ENCODE data around the gene ZNF513. TPM values are rescaled to one million over a fixed set of nuclear protein-coding genes. Genes with fewer than 3 reads are reported as not detected.

Gene ZNF513
- total RNA-seq, 1 donor from 2014 or later: 17.4 TPM

DNA sequence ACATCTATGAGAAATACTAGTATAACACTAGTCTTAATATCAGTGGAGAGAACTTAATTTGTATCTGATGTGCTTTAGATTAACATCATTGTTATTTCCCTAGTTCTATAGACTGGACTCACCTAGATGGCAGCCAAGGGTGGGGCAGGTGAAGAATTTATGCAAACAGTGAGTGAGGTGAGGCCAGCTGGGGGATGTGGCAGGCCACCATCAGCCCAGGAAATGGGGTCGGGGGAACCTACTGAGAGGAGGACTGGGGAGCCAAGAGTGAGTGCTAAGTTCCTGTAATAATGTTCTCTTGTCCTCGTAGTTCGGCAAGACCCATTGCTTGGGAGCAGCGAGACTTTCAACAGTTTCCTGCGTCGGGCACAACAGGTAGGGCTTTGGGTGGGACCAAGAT lies 7.6 kb downstream of the ZNF513 start:
- Histone ChIP-seq H3K4me1 (peaks cover 36% of the 10 kb centered on the region), H3K27me3 (no peaks in the 10 kb centered on the region), H3K4me3 (no peak overlapping the region), H3K27ac (no peak overlapping the region), H3K36me3 (peaks cover 0 to 55% of the 10 kb centered on the region in 2 donors), H3K9me3 (no peaks in the 10 kb centered on the region)
- DNase-seq (ENCODE audit: extremely low spot score in 2 of 2): no peak
- intact Hi-C loops (cut with DNase I): no loop called here
- TF ChIP-seq POLR2AphosphoS5 (IDR thresholded peaks at IDR 0.05; ENCODE audit: insufficient read depth in 1 of 2, low read depth in 1 of 2): no peak
- TF ChIP-seq POLR2A (IDR thresholded peaks at IDR 0.05): no peak
- no peak for TF ChIP-seq CTCF (IDR thresholded peaks at IDR 0.05)

GRCh38 chr2:27370816-27371620 lies 9.5 kb downstream of the ZNF513 start:
- TF ChIP-seq CTCF (IDR thresholded peaks at IDR 0.05): no peak
- no peak for TF ChIP-seq POLR2A (IDR thresholded peaks at IDR 0.05)
- no peak for TF ChIP-seq POLR2AphosphoS5 (IDR thresholded peaks at IDR 0.05; ENCODE audit: insufficient read depth in 1 of 2, low read depth in 1 of 2)
- no peak for DNase-seq (ENCODE audit: extremely low spot score in 2 of 2)
- intact Hi-C loops (cut with DNase I): no loop called here
- peak overlapping the region; percentile 83 for H3K27ac ChIP-seq
- peaks cover 0 to 55% of the 10 kb centered on the region in 2 donors for H3K36me3 ChIP-seq
- peaks cover 36% of the 10 kb centered on the region for H3K4me1 ChIP-seq
- H3K9me3 ChIP-seq: no peaks in the 10 kb centered on the region
- no peaks in the 10 kb centered on the region for H3K27me3 ChIP-seq
- H3K4me3 ChIP-seq: peak overlapping the region; percentile 79 to 91

DNA sequence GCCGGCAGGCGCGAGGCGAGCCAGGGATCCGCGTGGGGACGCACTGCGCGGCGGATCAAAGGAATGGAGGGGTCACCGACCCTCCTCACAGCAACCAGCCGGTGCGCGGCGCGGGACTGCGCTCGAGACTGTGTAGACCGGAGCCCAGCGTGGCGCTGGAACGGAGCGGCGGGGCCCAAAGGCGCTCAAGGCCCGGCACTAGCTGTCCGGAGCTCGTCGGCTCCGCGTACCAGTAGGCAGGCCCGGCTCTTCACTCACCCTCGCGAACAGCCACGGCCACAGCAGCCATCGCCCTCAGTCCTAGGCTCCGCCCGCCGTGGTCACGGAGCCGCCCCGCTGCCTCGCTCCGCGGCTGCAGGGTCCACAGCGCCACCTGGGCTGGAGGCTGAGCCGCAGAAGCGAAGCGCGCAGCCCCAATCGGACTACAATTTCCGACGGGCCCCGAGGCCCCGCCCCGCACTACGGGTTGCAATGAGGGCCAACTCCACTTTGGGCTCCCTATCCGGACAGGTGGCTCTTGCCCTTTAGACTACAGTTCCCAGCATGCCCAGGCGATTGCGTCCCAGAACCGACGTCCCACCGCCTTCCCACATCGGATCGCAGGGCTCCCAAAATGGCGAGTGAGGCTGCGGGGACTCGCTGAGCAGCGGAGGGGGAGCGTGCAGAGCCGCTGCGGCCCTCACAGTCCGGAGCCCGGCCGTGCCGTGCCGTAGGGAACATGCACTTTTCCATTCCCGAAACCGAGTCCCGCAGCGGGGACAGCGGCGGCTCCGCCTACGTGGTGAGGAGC lies 10.3 kb downstream of the ZNF513 start, which contains the start of the genes EIF2B4 and SNX17:
Gene EIF2B4 (minus strand): TSS at position 313 of the 790 bp plus-strand sequence. CDS start 24 bp downstream, at position 289.
Gene SNX17 (plus strand): TSS at position 591 of the 790 bp plus-strand sequence. CDS start 128 bp downstream, at position 719.
- Histone ChIP-seq H3K4me3 (peak within 1 kb of the TSS; percentile 79 to 91), H3K9me3 (no peaks in the 10 kb centered on the region), H3K4me1 (peaks cover 36% of the 10 kb centered on the region), H3K36me3 (peaks cover 0 to 55% of the 10 kb centered on the region in 2 donors), H3K27ac (peak within 1 kb of the TSS; percentile 83), H3K27me3 (no peaks in the 10 kb centered on the region)
- DNase-seq (ENCODE audit: extremely low spot score in 2 of 2): peak in 1 of 2 donors; percentile 100
- intact Hi-C loops (cut with DNase I): no loop called here
- TF ChIP-seq POLR2A (IDR thresholded peaks at IDR 0.05): peak; percentile 16 to 44
- TF ChIP-seq CTCF (IDR thresholded peaks at IDR 0.05): peak; percentile 38 to 86 (median 59)
- TF ChIP-seq POLR2AphosphoS5 (IDR thresholded peaks at IDR 0.05; ENCODE audit: insufficient read depth in 1 of 2, low read depth in 1 of 2): peak; percentile 96 to 99

- Histone ChIP-seq H3K27ac (peak overlapping the region; percentile 83), H3K9me3 (no peaks in the 10 kb centered on the region), H3K4me3 (peak overlapping the region; percentile 79 to 91), H3K27me3 (no peaks in the 10 kb centered on the region), H3K36me3 (peaks cover 0 to 55% of the 10 kb centered on the region in 2 donors), H3K4me1 (peaks cover 36% of the 10 kb centered on the region)
- TF ChIP-seq CTCF (IDR thresholded peaks at IDR 0.05): no peak
- intact Hi-C loops (cut with DNase I): no loop called here
- no peak for DNase-seq (ENCODE audit: extremely low spot score in 2 of 2)
Measured at GRCh38 chr2:27369471-27370025, 11.0 kb downstream of the ZNF513 start.

All from vagina (tissue), 2 donors.